ENCODE measurements around the gene CLDN17. TPM values are rescaled to one million over a fixed set of nuclear protein-coding genes. Genes with fewer than 3 reads are reported as not detected.

CLDN17 gene
- polyA plus RNA-seq, 1 of the 3 experiments (the other 2 are of a cell fraction) = not detected

GRCh38 chr21:30209601-30210000 lies 43.0 kb upstream of the CLDN17 start (continued):
- TF ChIP-seq ZBTB33 (IDR thresholded peaks at IDR 0.05; ENCODE audit: borderline replicate concordance, low read depth) = no peak
- no peak for TF ChIP-seq CHD2 (IDR thresholded peaks at IDR 0.05; ENCODE audit: low read length, partially characterized antibody)
- no peak for TF ChIP-seq FOSL2 (IDR thresholded peaks at IDR 0.05; ENCODE audit: borderline replicate concordance, low read depth)

- Histone ChIP-seq H3K36me3 (replicated peaks in 1 of 2; ENCODE audit: control insufficient read depth in 1 of 2, insufficient read depth in 2 of 2, low read length in 1 of 2) (no peaks in the 10 kb centered on the region), H3K27me3 (ENCODE audit: insufficient read depth) (no peaks in the 10 kb centered on the region), H3K79me2 (ENCODE audit: insufficient read depth) (no peaks in the 10 kb centered on the region), H2AFZ (ENCODE audit: low read depth) (peak overlapping the region; percentile 79; the same call in 1 of the 2 replicates), H3K9me2 (no peaks in the 10 kb centered on the region), H3K4me2 (peak overlapping the region; percentile 66), H3K9ac (0 out of 2 replicates have a peak overlapping the region, but pooled peaks have one; percentile 8), H3K4me1 (ENCODE audit: control insufficient read depth in 1 of 2, insufficient read depth in 2 of 2, low read depth in 1 of 2, low read length in 1 of 2) (no peaks in the 10 kb centered on the region), H3F3A (replicated peaks; ENCODE audit: insufficient read depth) (no peaks in the 10 kb centered on the region), H3K27ac (ENCODE audit: low read depth in 2 of 2, low read length in 1 of 2) (peak overlapping the region in 1 of 2 experiments; percentile 30; a peak in 1 of 4 replicates), H3K9me3 (no peaks in the 10 kb centered on the region), H3K4me3 (ENCODE audit: low read depth in 2 of 2, low read length in 1 of 2) (no peak overlapping the region), H4K20me1 (ENCODE audit: insufficient read depth) (no peaks in the 10 kb centered on the region)
- no peak for TF ChIP-seq JUND (IDR thresholded peaks at IDR 0.05)
- no peak for TF ChIP-seq MEF2A (IDR thresholded peaks at IDR 0.05; ENCODE audit: borderline replicate concordance, low read depth)
- TF ChIP-seq FOXM1 (IDR thresholded peaks at IDR 0.05; ENCODE audit: low read depth) = no peak
- ChIA-PET POLR2A (no interaction called here), CTCF (no interaction called here)
- 8% methylated on average over 1 of the region's 1 CpG for WGBS (ENCODE audit: low lambda C conversion rate)
- no peak for DNase-seq
Measured at GRCh38 chr21:30207252-30207579, 40.6 kb upstream of the CLDN17 start.

GRCh38 chr21:30206551-30207251 lies 40.1 kb upstream of the CLDN17 start:
- Histone ChIP-seq H4K20me1 (ENCODE audit: insufficient read depth) (no peaks in the 10 kb centered on the region), H3K36me3 (replicated peaks in 1 of 2; ENCODE audit: control insufficient read depth in 1 of 2, insufficient read depth in 2 of 2, low read length in 1 of 2) (no peaks in the 10 kb centered on the region), H3K79me2 (ENCODE audit: insufficient read depth) (no peaks in the 10 kb centered on the region), H3K4me1 (ENCODE audit: control insufficient read depth in 1 of 2, insufficient read depth in 2 of 2, low read depth in 1 of 2, low read length in 1 of 2) (no peaks in the 10 kb centered on the region), H3K9me2 (no peaks in the 10 kb centered on the region), H3F3A (replicated peaks; ENCODE audit: insufficient read depth) (no peaks in the 10 kb centered on the region), H3K9me3 (no peaks in the 10 kb centered on the region), H3K9ac (0 out of 2 replicates have a peak overlapping the region, but pooled peaks have one; percentile 8), H2AFZ (ENCODE audit: low read depth) (peak overlapping the region; percentile 79; the same call in 1 of the 2 replicates), H3K4me3 (ENCODE audit: low read depth in 2 of 2, low read length in 1 of 2) (0 out of 4 replicates have a peak overlapping the region, but pooled peaks of 1 of the 2 experiments have one; percentile 20), H3K27ac (ENCODE audit: low read depth in 2 of 2, low read length in 1 of 2) (peak overlapping the region in 1 of 2 experiments; percentile 30; a peak in 1 of 4 replicates), H3K27me3 (ENCODE audit: insufficient read depth) (no peaks in the 10 kb centered on the region), H3K4me2 (peak overlapping the region; percentile 66)
- CTCF ChIA-PET = no interaction called here
- TF ChIP-seq FOSL2 (IDR thresholded peaks at IDR 0.05; ENCODE audit: borderline replicate concordance, low read depth) (no peak), MEF2A (IDR thresholded peaks at IDR 0.05; ENCODE audit: borderline replicate concordance, low read depth) (peak; percentile 46; the same call in 1 of the 2 replicates), POLR2AphosphoS5 (IDR thresholded peaks at IDR 0.05; ENCODE audit: low read depth, low read length) (no peak), ZBTB33 (IDR thresholded peaks at IDR 0.05; ENCODE audit: borderline replicate concordance, low read depth) (no peak), SMC3 (IDR thresholded peaks at IDR 0.05; ENCODE audit: low read depth, low read length) (no peak)
- POLR2A ChIA-PET = no interaction called here
- DNase-seq = no peak
- 7% methylated on average over 7 of the region's 7 CpGs for WGBS (ENCODE audit: low lambda C conversion rate)

Data from SK-N-SH (cell line).